KMS-11 (cell line): Measurements from ENCODE around the gene DPAGT1.

Experiments
- H2AFZ ChIP-seq: fragments of 200-600 bp; sonication (generic); 2 replicates; pipeline ENCODE4 v1.6.1; 2016; ENCODE audit warnings: antibody characterized with exemption, mixed run types, low read depth
- H3K27ac ChIP-seq: fragments of 200-600 bp; sonication (generic); 2 replicates; pipeline ENCODE4 v1.6.1; 2016; ENCODE audit warnings: mild to moderate bottlenecking, mixed run types
- H3K27me3 ChIP-seq: fragments of 200-600 bp; sonication (generic); 2 replicates; pipeline ENCODE4 v1.6.1; 2017; ENCODE audit warnings: mild to moderate bottlenecking, low read depth, mixed run types, moderate library complexity; ENCODE audit not compliant: insufficient read depth
- H3K36me3 ChIP-seq: fragments of 200-600 bp; sonication (generic); 2 replicates; pipeline ENCODE4 v1.6.1; 2017; ENCODE audit warnings: mild to moderate bottlenecking, mixed run types; ENCODE audit not compliant: insufficient read depth
- H3K4me1 ChIP-seq: fragments of 200-600 bp; sonication (generic); 2 replicates; pipeline ENCODE4 v1.6.1; 2016; ENCODE audit warnings: mild to moderate bottlenecking, low read depth, mixed run types; ENCODE audit not compliant: poor library complexity, severe bottlenecking
- H3K4me2 ChIP-seq: fragments of 200-600 bp; sonication (generic); 2 replicates; pipeline ENCODE4 v1.7.0; 2016; ENCODE audit warnings: mild to moderate bottlenecking, mixed run types
- H3K4me3 ChIP-seq: fragments of 200-600 bp; sonication (generic); IDR thresholded peaks from 2 replicates; pipeline ENCODE4 v1.6.1; 2017; ENCODE audit warnings: low read depth, low read length, mixed read lengths; ENCODE audit not compliant: insufficient read depth
- H3K79me2 ChIP-seq: fragments of 200-600 bp; sonication (generic); 2 replicates; pipeline ENCODE4 v1.6.1; 2016; ENCODE audit warnings: low read depth, mixed run types; ENCODE audit not compliant: insufficient read depth
- H3K9ac ChIP-seq: fragments of 200-600 bp; sonication (generic); 2 replicates; pipeline ENCODE4 v1.6.1; 2016; ENCODE audit warnings: mild to moderate bottlenecking, mixed run types
- H4K20me1 ChIP-seq: fragments of 200-600 bp; sonication (generic); 2 replicates; pipeline ENCODE4 v1.6.1; 2016; ENCODE audit warnings: mild to moderate bottlenecking, mixed run types; ENCODE audit not compliant: insufficient read depth
- TF ChIP-seq, protein P1 (sequence below): fragments of 200-600 bp; sonication (generic); conservative IDR thresholded peaks from 2 replicates; pipeline ENCODE4 v1.6.1; 2017; ENCODE audit warnings: low read depth, mild to moderate bottlenecking, antibody characterized with exemption, low read length, moderate library complexity, mixed read lengths

DPAGT1 gene

DNA sequence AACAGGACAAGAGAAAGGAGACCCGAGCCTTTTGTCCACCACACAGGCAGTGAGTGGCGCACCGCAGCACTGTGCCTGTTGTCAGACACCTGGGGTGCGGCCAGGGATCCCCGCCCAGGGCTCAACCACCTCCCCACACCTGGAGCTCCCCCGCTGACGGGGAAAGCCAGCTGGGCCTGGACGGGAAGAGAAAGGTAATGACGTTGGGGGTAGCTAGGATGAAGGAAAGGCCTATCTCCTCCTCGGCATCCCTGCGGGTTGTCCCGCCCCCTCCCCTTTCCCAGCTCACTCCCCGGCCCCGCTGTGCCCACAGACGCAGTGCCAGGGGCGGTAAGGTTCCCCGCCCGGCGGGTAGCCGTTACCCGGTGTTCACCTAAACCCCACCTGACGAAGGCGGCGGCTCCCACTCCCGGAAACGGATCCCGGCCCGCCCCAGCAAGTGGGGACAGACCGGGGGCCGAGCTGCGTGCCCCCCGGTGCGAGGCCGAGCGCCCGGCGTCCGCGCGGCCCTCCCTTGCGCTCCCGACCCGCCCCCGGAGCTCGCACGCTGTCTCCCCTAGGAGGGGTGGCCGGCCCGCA, 45.1 kb downstream of the DPAGT1 start:
- H3K27ac ChIP-seq = peak overlapping the region; percentile 88
- H2AFZ ChIP-seq = no peak overlapping the region
- peak overlapping the region; percentile 96 for H3K9ac ChIP-seq
- H3K4me3 ChIP-seq = no peak overlapping the region
- peaks cover 16% of the 10 kb centered on the region; the same call in 1 of the 2 replicates for H3K79me2 ChIP-seq
- H3K36me3 ChIP-seq = no peaks in the 10 kb centered on the region
- peaks cover 11% of the 10 kb centered on the region for H3K4me1 ChIP-seq
- TF ChIP-seq, protein P1, sequence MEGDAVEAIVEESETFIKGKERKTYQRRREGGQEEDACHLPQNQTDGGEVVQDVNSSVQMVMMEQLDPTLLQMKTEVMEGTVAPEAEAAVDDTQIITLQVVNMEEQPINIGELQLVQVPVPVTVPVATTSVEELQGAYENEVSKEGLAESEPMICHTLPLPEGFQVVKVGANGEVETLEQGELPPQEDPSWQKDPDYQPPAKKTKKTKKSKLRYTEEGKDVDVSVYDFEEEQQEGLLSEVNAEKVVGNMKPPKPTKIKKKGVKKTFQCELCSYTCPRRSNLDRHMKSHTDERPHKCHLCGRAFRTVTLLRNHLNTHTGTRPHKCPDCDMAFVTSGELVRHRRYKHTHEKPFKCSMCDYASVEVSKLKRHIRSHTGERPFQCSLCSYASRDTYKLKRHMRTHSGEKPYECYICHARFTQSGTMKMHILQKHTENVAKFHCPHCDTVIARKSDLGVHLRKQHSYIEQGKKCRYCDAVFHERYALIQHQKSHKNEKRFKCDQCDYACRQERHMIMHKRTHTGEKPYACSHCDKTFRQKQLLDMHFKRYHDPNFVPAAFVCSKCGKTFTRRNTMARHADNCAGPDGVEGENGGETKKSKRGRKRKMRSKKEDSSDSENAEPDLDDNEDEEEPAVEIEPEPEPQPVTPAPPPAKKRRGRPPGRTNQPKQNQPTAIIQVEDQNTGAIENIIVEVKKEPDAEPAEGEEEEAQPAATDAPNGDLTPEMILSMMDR = no peak
- H3K27me3 ChIP-seq = no peaks in the 10 kb centered on the region
- no peaks in the 10 kb centered on the region for H4K20me1 ChIP-seq
- peak overlapping the region; percentile 85; the same call in 1 of the 2 replicates for H3K4me2 ChIP-seq

DNA sequence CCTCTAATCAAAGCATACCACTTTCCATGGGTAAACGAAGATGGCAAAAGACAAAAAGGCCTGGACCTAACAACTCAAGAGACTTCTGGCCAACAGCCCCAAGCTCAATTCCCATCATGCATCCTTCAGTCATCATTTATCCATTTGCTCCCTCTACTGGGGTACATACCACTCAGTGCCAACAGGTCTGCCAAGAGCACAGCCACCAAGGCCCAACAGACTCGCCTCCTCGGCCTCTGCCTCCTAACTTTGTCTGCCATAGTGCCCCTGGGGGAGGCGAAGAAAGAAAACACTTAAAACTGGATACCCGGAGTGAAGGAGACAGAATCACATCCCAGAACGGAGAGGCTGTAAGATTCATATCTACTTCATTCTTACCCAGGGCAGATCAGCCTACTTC, 45.8 kb downstream of the DPAGT1 start:
- Histone ChIP-seq H3K27me3 (no peaks in the 10 kb centered on the region), H3K4me1 (peaks cover 11% of the 10 kb centered on the region), H4K20me1 (no peaks in the 10 kb centered on the region), H3K4me2 (peak overlapping the region; percentile 85), H3K36me3 (no peaks in the 10 kb centered on the region), H3K79me2 (peaks cover 16% of the 10 kb centered on the region; the same call in 1 of the 2 replicates), H3K27ac (peak overlapping the region; percentile 88; the same call in 1 of the 2 replicates), H3K4me3 (no peak overlapping the region), H2AFZ (no peak overlapping the region), H3K9ac (peak overlapping the region; percentile 96; the same call in 1 of the 2 replicates)
- TF ChIP-seq, protein P1 = 0 out of 2 replicates have a peak, but pooled peaks have one; percentile 17

DNA sequence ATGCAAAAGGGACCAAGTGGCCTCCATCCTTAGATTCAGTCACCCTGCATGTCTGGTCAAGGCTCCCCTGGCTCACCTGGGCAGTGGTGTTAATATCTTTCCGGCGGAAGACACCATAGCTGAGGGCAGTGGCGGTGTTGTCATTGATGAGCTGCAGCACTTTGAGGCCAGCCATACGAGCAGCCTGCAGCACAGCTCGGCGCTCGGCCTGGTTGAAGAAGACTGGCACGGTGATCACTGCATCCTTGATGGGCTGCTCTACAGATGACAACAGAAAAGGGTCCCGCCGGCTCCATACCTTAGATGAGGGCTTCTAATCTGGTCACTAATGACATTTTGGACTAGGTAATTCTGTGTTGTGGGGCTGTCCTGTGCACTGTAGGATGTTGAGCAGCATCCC, 47.2 kb downstream of the DPAGT1 start:
- peaks cover 11% of the 10 kb centered on the region for H3K4me1 ChIP-seq
- no peak overlapping the region for H3K9ac ChIP-seq
- no peaks in the 10 kb centered on the region for H3K36me3 ChIP-seq
- H4K20me1 ChIP-seq = no peaks in the 10 kb centered on the region
- no peak overlapping the region for H3K4me2 ChIP-seq
- H2AFZ ChIP-seq = no peak overlapping the region
- no peak overlapping the region for H3K4me3 ChIP-seq
- peaks cover 16% of the 10 kb centered on the region; the same call in 1 of the 2 replicates for H3K79me2 ChIP-seq
- no peaks in the 10 kb centered on the region for H3K27me3 ChIP-seq
- TF ChIP-seq, protein P1 = no peak
- no peak overlapping the region for H3K27ac ChIP-seq

DNA sequence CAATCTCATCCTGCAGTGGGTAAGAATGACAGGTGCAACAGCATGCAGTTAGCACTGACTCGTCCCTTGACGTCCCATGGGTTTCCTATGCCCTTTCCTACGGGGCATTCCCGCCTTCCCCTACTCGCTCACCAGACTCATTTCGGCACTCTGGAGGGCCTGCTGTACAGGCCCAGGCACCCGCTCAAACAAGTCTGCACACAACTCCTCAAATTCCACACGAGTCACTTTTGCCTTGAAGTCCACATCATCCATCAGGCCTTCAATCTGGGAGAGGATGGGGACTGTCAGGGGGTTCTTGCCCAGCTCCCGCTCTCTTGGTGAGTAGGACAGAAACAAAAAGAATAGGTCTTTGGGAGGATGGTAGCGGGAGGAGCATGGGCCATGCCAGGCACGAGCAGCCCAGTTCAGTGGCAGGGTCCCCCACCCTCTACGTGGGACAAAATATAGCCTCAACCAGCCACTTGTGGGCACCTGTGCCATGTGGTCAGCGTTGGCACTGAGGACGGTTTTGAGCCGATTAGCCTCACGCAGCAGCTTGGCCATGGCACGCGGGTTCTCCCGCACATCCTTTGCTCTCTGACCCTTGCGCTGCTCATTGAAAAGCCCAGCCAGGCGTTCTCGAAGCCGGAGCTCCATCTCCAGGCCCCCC, 49.4 kb downstream of the DPAGT1 start:
- no peaks in the 10 kb centered on the region for H3K27me3 ChIP-seq
- no peaks in the 10 kb centered on the region for H3K36me3 ChIP-seq
- H3K4me2 ChIP-seq = no peak overlapping the region
- peaks cover 16% of the 10 kb centered on the region; the same call in 1 of the 2 replicates for H3K79me2 ChIP-seq
- H3K9ac ChIP-seq = no peak overlapping the region
- H3K4me1 ChIP-seq = peaks cover 7% of the 10 kb centered on the region
- TF ChIP-seq, protein P1 = no peak
- no peaks in the 10 kb centered on the region for H4K20me1 ChIP-seq
- no peak overlapping the region for H3K4me3 ChIP-seq
- H3K27ac ChIP-seq = no peak overlapping the region
- H2AFZ ChIP-seq = no peak overlapping the region
